Keratinocyte (primary cell): ENCODE data around the gene REEP2. TPM values are rescaled to one million over a fixed set of nuclear protein-coding genes. Genes with fewer than 3 reads are reported as not detected.

Experiments used
- DNase-seq: peaks from one replicate; pipeline ENCODE4 v3.0.0-alpha.2; 2011; ENCODE audit warnings: low read depth, missing footprints, low spot score
- FAIRE-seq: peaks from 2 replicates; lab custom pipeline; 2011; peaks lifted over from hg19 to GRCh38; lab: Jason Lieb, UNC
- H2AFZ ChIP-seq: 2 replicates; pipeline ENCODE4 v1.6.0; 2012; ENCODE audit warnings: low read length, control low read depth, inconsistent platforms; ENCODE audit not compliant: control insufficient read depth
- H3K27ac ChIP-seq: 2 replicates; pipeline ENCODE4 v1.5.1; 2011; ENCODE audit warnings: low read length; ENCODE audit not compliant: control insufficient read depth, insufficient read depth
- H3K27me3 ChIP-seq: 3 replicates; pipeline ENCODE4 v1.6.0; 2011; ENCODE audit warnings: low read length; ENCODE audit not compliant: control insufficient read depth, insufficient read depth; ENCODE audit errors: extremely low read depth
- H3K36me3 ChIP-seq, 2 experiments: 2 replicates in 1 of 2; 3 replicates in 1 of 2; pipeline ENCODE4 v1.5.1; 2011; ENCODE audit warnings: low read length in 2 of 2, mild to moderate bottlenecking in 1 of 2; ENCODE audit not compliant: control insufficient read depth in 2 of 2, insufficient read depth in 2 of 2; ENCODE audit errors: extremely low read depth in 1 of 2
- H3K4me1 ChIP-seq: 3 replicates; pipeline ENCODE4 v1.5.1; 2011; ENCODE audit warnings: low read length; ENCODE audit not compliant: control insufficient read depth, insufficient read depth; ENCODE audit errors: extremely low read depth
- H3K4me2 ChIP-seq: 3 replicates; pipeline ENCODE4 v1.6.0; 2011; ENCODE audit warnings: low read depth, low read length; ENCODE audit not compliant: control insufficient read depth, insufficient read depth; ENCODE audit errors: extremely low read depth
- H3K4me3 ChIP-seq, 3 experiments: fragments of 200-600 bp in 1 of 3; sonication (generic) in 1 of 3; 2 replicates in 2 of 3; 3 replicates in 1 of 3; pipeline ENCODE4 v1.5.1; 2011 to 2016; ENCODE audit warnings: low read length in 3 of 3, mild to moderate bottlenecking in 3 of 3, control low read depth in 2 of 3, inconsistent platforms in 1 of 3, low read depth in 1 of 3, mixed read lengths in 1 of 3, mixed run types in 1 of 3, moderate library complexity in 1 of 3; ENCODE audit not compliant: control insufficient read depth in 2 of 3, insufficient read depth in 2 of 3; ENCODE audit errors: extremely low read depth in 1 of 3
- H3K79me2 ChIP-seq: 2 replicates; pipeline ENCODE4 v1.6.0; 2012; ENCODE audit warnings: low read length; ENCODE audit not compliant: control insufficient read depth, insufficient read depth
- H3K9ac ChIP-seq: 3 replicates; pipeline ENCODE4 v1.6.0; 2011; ENCODE audit warnings: low read length; ENCODE audit not compliant: control insufficient read depth, insufficient read depth; ENCODE audit errors: extremely low read depth
- H3K9me1 ChIP-seq: 3 replicates; pipeline ENCODE4 v1.6.0; 2011; ENCODE audit warnings: low read length; ENCODE audit not compliant: control insufficient read depth, insufficient read depth; ENCODE audit errors: extremely low read depth
- H3K9me3 ChIP-seq: 2 replicates; pipeline ENCODE4 v1.5.1; 2012; ENCODE audit warnings: low read depth, low read length; ENCODE audit not compliant: control insufficient read depth
- H4K20me1 ChIP-seq: 3 replicates; pipeline ENCODE4 v1.6.0; 2011; ENCODE audit warnings: low read length; ENCODE audit not compliant: control insufficient read depth, insufficient read depth; ENCODE audit errors: extremely low read depth
- EZH2 ChIP-seq: IDR thresholded peaks from one replicate; pipeline ENCODE4 v1.6.1; 2012; ENCODE audit warnings: inconsistent platforms, mild to moderate bottlenecking, low read length, moderate library complexity
- dilution Hi-C: fragments of 300-500 bp; cut with MboI; formaldehyde crosslinking; loops from one replicate; pipeline ENCODE4 v1.7.0; 2020; ENCODE audit warnings: low sequenced_read_pairs; ENCODE audit not compliant: extremely low pct_ligation_motif_present
- polyA plus RNA-seq, 5 experiments: library from polyadenylated mRNA; depleted of rRNA in 3 of 5; stranded (reverse) in 3 of 5; stranded (forward) in 1 of 5; unstranded in 1 of 5; fragments of >200 nt; gene quantifications; 1 replicate in 1 of 5; 2 replicates in 3 of 5; 3 replicates in 1 of 5; pipeline versions ENCODE4 v1.2.1 to v1.2.3, GENCODE V29; 2011 to 2012; ENCODE audit warnings: missing spikeins in 2 of 5, low read depth in 1 of 5, low replicate concordance in 1 of 5
- TF ChIP-seq, protein P1 (sequence below), 3 experiments: IDR thresholded peaks in 1 of 3; conservative IDR thresholded peaks in 1 of 3; optimal IDR thresholded peaks in 1 of 3; 2 replicates in 2 of 3; 3 replicates in 1 of 3; pipeline versions ENCODE3 to v1.5.1; 2011; ENCODE audit warnings: low read length in 3 of 3, mild to moderate bottlenecking in 3 of 3, moderate library complexity in 2 of 3, control low read depth in 1 of 3, inconsistent platforms in 1 of 3; ENCODE audit not compliant: insufficient read depth in 2 of 3; ENCODE audit errors: extremely low read depth in 1 of 3

Gene REEP2
- polyA plus RNA-seq, 1 donor (not counting 4 experiments of a cell fraction or from before 2014, with no cell fraction given) = 0.35 TPM

DNA sequence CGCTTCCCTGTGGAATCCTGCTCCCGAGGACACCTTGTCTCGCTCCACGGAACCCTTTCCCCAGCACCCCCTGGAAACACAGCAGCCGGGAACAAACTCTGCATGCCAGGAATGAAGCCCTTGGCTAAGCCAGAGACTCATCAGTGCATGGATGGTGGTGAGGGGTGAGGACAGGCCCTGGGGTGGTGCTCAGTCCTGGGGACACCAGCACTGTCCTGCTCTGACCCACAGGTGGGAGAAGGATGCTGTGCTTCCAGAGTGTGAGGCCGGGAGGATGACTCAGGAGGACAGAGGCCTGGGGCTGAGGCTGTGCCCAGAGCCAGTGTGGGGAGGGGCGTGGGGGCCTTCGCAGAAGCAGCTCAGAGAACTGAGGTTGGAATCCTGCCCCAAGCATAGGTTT, 15.3 kb downstream of the REEP2 start:
- Histone ChIP-seq H3K36me3 (no peaks in the 10 kb centered on the region), H3K9me1 (no peaks in the 10 kb centered on the region), H3K9ac (no peak overlapping the region), H3K27ac (no peak overlapping the region), H3K4me3 (no peak overlapping the region), H3K4me1 (peaks cover 2% of the 10 kb centered on the region), H3K79me2 (no peaks in the 10 kb centered on the region), H4K20me1 (no peaks in the 10 kb centered on the region), H3K27me3 (no peaks in the 10 kb centered on the region), H2AFZ (no peak overlapping the region), H3K4me2 (no peak overlapping the region), H3K9me3 (no peaks in the 10 kb centered on the region)
- FAIRE-seq = no peak
- DNase-seq = no peak
- dilution Hi-C loops = no loop called here
- TF ChIP-seq, protein P1, sequence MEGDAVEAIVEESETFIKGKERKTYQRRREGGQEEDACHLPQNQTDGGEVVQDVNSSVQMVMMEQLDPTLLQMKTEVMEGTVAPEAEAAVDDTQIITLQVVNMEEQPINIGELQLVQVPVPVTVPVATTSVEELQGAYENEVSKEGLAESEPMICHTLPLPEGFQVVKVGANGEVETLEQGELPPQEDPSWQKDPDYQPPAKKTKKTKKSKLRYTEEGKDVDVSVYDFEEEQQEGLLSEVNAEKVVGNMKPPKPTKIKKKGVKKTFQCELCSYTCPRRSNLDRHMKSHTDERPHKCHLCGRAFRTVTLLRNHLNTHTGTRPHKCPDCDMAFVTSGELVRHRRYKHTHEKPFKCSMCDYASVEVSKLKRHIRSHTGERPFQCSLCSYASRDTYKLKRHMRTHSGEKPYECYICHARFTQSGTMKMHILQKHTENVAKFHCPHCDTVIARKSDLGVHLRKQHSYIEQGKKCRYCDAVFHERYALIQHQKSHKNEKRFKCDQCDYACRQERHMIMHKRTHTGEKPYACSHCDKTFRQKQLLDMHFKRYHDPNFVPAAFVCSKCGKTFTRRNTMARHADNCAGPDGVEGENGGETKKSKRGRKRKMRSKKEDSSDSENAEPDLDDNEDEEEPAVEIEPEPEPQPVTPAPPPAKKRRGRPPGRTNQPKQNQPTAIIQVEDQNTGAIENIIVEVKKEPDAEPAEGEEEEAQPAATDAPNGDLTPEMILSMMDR (optimal IDR thresholded peaks at IDR 0.05 in 1 of 3, IDR thresholded peaks at IDR 0.05 in 1 of 3, conservative IDR thresholded peaks at IDR 0.05 in 1 of 3; ENCODE audit: extremely low read depth in 1 of 3, insufficient read depth in 2 of 3, low read length in 3 of 3) = no peak
- no peak for TF ChIP-seq EZH2

DNA sequence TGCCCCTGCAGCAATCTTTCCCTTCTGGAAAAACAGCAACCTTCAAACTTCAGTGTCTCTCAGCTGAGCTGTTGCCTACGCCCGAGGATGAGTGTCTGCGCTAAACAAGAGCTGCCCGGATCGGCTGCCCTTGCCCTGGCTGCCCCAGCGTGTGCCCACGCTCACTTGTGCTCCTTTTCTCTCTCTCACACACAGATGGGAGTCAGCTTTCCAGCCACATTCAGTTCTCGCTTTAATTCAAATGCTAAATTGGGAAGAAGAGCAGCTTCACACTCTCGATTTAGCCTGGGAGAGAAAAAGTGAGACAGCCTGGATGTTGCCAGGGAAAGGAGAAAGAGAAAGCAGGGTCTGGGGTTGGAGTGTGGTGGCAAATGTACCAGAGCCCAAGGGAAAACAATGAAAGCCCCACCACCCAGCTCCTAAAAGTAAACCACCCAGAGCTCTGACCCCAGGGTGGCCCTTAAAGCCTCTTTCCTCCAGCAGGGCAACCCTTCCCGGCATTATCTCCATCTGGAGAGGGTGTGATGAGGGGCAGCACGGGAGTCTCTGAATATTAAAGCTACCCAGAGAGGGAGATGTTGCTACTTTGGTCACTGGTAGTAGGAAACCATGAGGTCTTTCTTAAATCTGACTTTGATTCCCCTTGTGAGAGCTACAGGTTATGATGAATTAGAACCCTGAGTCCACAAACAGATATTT, 16.5 kb downstream of the REEP2 start:
- Histone ChIP-seq H3K9ac (no peak overlapping the region), H3K36me3 (no peaks in the 10 kb centered on the region), H3K9me3 (no peaks in the 10 kb centered on the region), H3K4me1 (no peaks in the 10 kb centered on the region), H3K9me1 (no peaks in the 10 kb centered on the region), H3K79me2 (no peaks in the 10 kb centered on the region), H3K27me3 (no peaks in the 10 kb centered on the region), H4K20me1 (no peaks in the 10 kb centered on the region), H3K4me2 (no peak overlapping the region), H3K4me3 (no peak overlapping the region), H2AFZ (no peak overlapping the region), H3K27ac (no peak overlapping the region)
- FAIRE-seq (no peak), DNase-seq (no peak)
- dilution Hi-C loops = no loop called here
- TF ChIP-seq EZH2 = no peak
- TF ChIP-seq, protein P1 (optimal IDR thresholded peaks at IDR 0.05 in 1 of 3, IDR thresholded peaks at IDR 0.05 in 1 of 3, conservative IDR thresholded peaks at IDR 0.05 in 1 of 3; ENCODE audit: extremely low read depth in 1 of 3, insufficient read depth in 2 of 3, low read length in 3 of 3) = no peak
